GM21367 (cell line): ENCODE results near the gene TMEM59L.
"Not testable (repeated sequence)": the region's sequence is repeated elsewhere in the genome, so short reads cannot be mapped to it uniquely, and the experiment has no call there.

ENCODE experiments used
- ATAC-seq: cut with Tn5 transposase; IDR thresholded peaks from one replicate; pipeline ENCODE4 v1.9.1; 2021; ENCODE audit not compliant: unreplicated experiment

The TMEM59L gene

GRCh38 chr19:18593367-18594095, 19.1 kb upstream of the TMEM59L start:
- no peak for ATAC-seq

GRCh38 chr19:18594096-18594823, 18.4 kb upstream of the TMEM59L start:
- ATAC-seq, result no peak

GRCh38 chr19:18594824-18595373, 17.8 kb upstream of the TMEM59L start:
- ATAC-seq, result no peak

- ATAC-seq, result no peak
These were observed 17.2 kb upstream of the TMEM59L start for GRCh38 chr19:18595475-18595874.

- ATAC-seq, result no peak
These were observed 15.9 kb upstream of the TMEM59L start for GRCh38 chr19:18596752-18597157.

- no peak for ATAC-seq
These were observed 14.6 kb upstream of the TMEM59L start for GRCh38 chr19:18597809-18598660.

GRCh38 chr19:18599485-18599884, 13.2 kb upstream of the TMEM59L start:
- ATAC-seq, result no peak

GRCh38 chr19:18600692-18601397, 11.8 kb upstream of the TMEM59L start:
- not testable (repeated sequence) for ATAC-seq

GRCh38 chr19:18601875-18602274, 10.8 kb upstream of the TMEM59L start:
- no peak for ATAC-seq

- no peak for ATAC-seq
These were observed 9.3 kb upstream of the TMEM59L start for GRCh38 chr19:18603255-18603957.

- ATAC-seq, result no peak
These were observed 8.5 kb upstream of the TMEM59L start for GRCh38 chr19:18603958-18604819.

GRCh38 chr19:18604820-18605159, 7.9 kb upstream of the TMEM59L start:
- no peak for ATAC-seq

- ATAC-seq, result no peak
These were observed 7.5 kb upstream of the TMEM59L start for GRCh38 chr19:18605196-18605545.

GRCh38 chr19:18605546-18606280, 7.0 kb upstream of the TMEM59L start:
- ATAC-seq, result no peak

- ATAC-seq, result no peak
These were observed 6.1 kb upstream of the TMEM59L start, which contains the start of gene CRLF1 for GRCh38 chr19:18606281-18607225. CRLF1 (minus strand) TSS chr19:18606799; CDS start chr19:18606656, 143 bp downstream.

GRCh38 chr19:18607226-18608101, 5.2 kb upstream of the TMEM59L start:
- no peak for ATAC-seq
